DMS79 treated with DMSO at 0.1 percent for 48 hours (cell line): ENCODE data around the gene RELT.

ENCODE experiments used
- DNase-seq: peaks from one replicate; lab custom pipeline; 2025; lab: John Stamatoyannopoulos, UW

The RELT gene

DNA sequence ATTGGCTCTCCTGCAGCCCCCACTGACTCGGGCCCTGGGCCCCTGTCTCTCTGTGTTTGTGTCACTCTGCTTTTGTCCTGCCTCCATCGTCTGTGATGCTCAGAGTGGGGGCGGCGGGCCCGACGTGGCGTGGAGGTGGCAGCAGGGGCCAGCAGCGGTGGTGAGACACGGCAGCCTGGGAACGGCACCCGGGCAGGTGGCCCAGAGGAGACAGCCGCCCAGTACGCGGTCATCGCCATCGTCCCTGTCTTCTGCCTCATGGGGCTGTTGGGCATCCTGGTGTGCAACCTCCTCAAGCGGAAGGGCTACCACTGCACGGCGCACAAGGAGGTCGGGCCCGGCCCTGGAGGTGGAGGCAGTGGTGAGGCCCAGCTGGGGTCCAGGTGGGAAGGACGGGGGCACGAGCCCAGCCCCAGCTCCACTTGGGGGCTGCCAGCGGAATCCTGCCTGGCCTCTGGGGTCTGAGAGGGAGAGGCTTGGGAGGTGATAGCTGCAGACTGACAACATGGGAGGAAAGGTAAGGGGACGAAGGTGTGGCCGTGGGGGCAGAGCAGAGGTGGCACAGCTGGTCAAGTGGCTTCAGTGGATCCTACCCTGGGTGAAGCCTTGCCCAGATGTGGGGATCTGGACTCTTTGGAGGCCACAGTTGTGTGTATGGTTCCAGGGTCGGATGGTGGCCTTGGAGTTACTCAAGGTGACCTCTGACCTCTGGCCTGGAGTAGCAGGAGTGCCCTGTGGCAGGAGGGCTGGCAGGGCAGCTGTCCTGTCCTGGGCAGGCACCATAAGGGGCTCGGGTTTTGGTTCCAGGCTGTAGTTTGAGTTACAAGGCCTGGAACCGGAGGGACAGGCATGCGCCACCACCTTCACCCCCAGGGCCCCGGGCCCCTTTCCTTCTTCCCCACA is 16.2 kb downstream of the RELT start:
- DNase-seq, result no peak

DNA sequence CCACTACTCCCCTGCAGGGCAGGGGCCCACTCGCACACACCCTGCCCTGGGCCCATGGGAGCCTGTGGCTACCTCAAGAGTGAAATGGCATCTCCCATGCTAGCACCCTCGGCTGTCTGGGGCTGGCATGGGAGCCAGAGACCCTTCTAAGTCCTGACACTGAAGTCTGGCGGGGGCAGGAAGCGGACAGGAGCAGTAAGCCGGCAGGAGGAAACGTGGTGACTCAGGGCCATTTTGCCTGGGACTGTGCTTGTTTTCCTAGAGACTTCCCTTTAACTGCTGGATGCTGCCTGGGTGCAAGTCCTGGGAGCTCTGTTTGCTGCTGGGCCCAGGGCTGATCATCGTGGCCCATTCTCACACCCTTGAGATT is 16.8 kb downstream of the RELT start:
- no peak for DNase-seq

GRCh38 chr11:73393479-73394415 is 17.5 kb downstream of the RELT start:
- DNase-seq, result peak; percentile 13

DNA sequence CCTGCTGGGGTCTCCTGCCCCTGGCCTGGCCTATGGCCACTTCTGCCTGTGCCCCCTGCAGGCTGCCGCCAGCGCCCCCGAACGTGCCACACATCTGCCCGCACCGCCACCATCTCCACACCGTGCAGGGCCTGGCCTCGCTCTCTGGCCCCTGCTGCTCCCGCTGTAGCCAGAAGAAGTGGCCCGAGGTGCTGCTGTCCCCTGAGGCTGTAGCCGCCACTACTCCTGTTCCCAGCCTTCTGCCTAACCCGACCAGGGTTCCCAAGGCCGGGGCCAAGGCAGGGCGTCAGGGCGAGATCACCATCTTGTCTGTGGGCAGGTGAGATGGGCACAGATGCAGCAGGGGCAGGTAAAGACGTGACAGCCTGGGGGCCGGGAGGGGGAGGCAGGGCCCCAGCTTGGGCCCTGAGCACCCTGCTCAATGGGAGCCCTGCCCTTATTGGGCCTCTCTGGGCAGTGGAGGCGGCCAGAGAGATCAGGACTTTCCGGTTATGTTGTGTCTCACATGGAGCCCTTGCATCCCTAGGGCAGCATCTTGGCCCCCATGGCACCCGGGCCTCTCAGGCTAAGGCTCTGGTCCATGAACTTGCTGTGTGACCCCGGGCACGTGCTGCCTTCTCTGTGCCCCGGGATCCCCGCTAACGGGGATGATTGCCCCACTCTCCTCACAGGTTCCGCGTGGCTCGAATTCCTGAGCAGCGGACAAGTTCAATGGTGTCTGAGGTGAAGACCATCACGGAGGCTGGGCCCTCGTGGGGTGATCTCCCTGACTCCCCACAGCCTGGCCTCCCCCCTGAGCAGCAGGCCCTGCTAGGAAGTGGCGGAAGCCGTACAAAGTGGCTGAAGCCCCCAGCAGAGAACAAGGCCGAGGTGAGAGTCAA is 18.5 kb downstream of the RELT start:
- DNase-seq, result no peak

- no peak for DNase-seq
Observed at GRCh38 chr11:73395297-73396208, 19.4 kb downstream of the RELT start.

DNA sequence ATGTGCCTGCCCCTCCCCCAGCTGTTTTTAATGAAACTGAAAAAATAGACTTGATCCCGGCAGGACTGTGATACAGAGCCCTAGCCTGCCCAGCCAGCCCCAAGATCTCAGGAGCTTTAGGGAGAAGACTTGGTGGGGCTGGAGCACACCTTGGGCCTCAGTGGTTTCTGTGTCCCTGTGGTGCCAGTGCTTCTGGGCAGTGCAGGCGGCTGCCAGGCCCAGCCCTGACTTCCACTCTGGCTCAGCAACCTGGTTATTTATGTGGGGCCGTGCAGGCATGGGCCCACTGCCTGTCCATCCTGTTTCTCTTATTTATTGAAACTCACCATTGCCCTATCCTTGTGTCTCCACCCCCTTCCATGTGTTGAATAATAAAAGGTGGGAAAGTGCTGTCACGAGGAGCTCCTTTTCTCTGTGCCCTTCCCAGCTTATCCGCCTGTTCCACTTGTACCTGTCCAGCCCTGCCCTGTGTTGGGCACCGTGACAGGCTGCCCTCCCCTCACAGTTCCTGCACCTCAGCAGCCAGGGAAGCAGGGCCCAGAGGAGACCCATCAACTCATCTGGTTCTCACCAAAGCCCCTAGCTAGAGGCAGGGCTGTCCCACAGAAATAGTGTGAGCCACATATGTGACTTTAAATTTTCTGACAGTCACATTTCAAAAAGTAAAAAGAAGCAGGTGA is 20.2 kb downstream of the RELT start:
- no peak for DNase-seq

DNA sequence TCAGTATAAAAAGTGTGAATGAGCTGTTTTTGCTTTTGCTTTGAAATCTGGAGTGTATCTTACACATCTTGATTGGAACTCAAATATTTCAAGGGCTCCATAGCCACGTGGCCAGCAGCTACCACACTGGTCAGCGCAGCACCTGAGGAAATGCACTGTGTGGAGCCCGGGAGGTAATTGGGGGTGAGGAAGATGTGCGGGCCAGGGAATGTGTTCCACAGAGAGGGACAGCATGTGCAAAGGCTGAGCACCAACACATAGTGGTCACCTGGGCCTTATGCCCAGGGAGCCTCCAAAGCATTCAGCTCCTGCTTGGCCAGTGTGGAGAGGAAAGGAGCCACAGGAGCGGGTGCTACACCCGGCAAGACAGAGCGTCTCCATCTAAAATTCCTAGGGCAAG is 20.8 kb downstream of the RELT start:
- no peak for DNase-seq

GRCh38 chr11:73397468-73398131 is 21.4 kb downstream of the RELT start:
- DNase-seq, result no peak

DNA sequence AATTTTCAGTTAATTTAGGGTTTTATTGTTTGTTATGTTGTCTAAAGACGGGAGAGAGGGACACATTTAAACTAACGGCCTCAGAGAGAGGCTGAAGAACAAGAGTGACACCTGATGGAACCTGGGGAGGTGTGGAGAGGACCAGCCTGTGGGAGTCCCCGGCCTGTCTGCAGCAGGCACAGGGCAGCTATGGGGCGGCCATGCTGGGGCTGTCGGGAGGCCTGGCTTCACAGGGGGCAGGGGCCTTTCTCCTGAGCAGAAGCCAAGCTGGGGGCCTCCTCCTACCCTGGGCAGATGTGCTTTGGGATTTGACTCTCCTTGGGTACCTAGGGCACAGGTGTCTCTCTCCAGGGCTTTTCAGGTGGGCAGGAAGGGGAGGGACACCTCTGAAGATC is 21.9 kb downstream of the RELT start:
- no peak for DNase-seq

DNA sequence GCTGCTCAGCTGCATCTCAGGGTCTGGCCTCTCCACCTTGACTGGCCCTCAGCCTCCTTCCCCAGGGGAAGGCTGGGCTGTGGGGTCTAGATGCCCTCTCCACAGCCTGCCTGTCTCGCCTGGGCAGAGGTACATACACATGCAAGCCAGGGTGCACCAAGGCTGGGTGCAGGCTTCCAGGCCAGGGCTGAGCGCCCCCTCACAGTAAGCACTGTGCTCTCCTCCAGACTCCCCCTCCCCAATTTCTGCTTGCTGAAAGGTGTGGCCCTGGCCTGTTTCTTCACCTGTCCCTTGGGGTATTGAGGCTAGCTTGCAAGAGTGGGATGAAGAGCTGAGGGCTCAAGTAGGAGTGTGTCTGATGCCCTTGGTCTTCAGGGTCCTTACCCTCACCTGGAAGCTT is 22.5 kb downstream of the RELT start:
- DNase-seq, result no peak

GRCh38 chr11:73399159-73399590 is 23.0 kb downstream of the RELT start:
- no peak for DNase-seq

- DNase-seq, result no peak
Observed at GRCh38 chr11:73399636-73400035, 23.4 kb downstream of the RELT start.

DNA sequence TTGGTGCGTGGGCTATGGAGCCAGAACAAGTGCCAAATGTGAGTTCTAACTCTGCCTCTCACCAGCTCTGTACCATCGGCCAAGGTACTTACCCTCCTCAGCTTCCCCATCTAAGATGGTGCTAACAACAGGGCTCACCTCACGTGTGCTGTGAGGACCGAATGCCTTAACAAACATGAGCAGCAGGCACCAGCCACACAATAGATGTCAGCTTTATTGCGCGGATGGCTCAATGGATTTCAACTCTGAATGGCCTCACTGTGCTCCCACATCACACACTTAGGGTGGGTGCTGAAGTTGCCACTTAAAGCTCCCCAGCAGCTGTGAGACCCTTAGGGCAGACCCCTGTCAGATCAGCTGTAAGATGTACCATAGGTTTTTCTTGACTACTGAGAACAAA is 24.1 kb downstream of the RELT start:
- DNase-seq, result no peak

GRCh38 chr11:73401217-73401923 is 25.2 kb downstream of the RELT start:
- no peak for DNase-seq

DNA sequence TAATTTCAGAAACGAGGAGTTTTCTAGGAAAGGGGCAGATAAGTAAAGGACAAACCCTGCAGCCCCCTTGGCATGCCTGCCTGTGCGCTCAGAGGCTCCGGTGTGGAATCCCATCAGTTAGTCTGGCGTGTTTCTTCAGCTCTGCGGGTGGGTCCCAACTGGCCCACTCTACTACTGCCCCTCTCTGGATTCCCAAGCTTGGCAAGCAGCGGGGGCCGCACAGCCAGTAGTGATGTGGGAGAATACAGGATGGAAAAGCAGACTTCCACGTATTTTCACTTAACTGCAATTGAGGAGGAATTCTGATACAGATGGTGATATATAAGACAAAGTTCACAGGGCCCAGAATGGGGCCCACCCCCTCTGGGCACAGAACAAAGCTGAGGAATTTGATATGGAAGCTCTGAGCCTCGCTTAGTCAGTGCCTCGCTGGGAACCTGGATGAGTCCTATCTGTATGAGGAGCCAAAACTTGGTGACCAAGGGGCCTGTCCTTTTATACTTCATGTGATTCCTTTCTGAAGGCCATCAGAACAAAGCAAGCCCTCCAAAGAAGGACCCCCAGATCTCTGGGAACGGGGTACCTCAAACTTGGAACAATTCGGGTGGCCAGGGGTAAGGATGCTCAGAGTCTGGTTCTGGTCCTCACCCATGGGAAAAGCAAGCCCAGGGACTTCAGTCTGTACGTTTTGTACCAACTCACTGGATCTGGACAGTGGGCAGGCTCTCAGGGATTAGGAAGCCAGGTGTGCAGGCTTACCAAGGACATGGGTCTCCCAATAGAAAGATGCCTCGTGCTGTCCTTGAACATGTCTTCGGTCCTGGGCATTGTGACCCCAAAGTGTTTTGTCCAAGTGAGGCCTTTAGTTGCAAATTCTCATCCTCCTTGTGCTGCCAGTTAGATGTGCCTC is 26.0 kb downstream of the RELT start:
- DNase-seq, result no peak

- no peak for DNase-seq
Observed at GRCh38 chr11:73402834-73403185, 26.6 kb downstream of the RELT start.

- DNase-seq, result no peak
Observed at GRCh38 chr11:73403541-73403940, 27.3 kb downstream of the RELT start.

DNA sequence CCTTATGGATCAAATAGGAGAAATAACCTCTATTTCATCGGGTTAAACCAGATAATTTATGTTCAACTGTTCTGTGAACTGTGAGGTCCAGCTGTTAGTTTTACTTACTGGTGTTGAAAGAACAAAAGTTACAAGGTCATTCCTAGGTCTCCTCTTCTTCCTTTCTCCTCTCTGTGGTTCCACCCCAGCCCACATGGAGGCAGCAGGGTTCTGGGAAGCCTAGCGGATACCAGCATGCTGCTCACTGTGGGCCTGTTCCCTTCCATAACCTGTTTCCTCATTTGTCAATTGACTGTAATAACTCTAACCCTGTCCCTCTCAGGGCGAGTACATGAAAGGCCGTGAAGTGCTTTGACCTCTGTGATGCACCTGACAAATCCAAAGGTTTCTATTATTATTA is 27.8 kb downstream of the RELT start:
- DNase-seq, result no peak
